Common myeloid progenitor, CD34-positive (primary cell): ENCODE data around the gene TRIM75. TPM values are rescaled to one million over a fixed set of nuclear protein-coding genes. Genes with fewer than 3 reads are reported as not detected.

Experiments used
- CTCF ChIA-PET: fragments of 350-600 bp; sonication (Branson Sonifier 250); formaldehyde crosslinking; loops from one replicate; lab custom pipeline; 2021; ENCODE audit warnings: antibody characterized with exemption; lab: Charles Lee
- POLR2A ChIA-PET: fragments of 350-600 bp; sonication (Branson Sonifier 250); formaldehyde crosslinking; loops from one replicate; lab custom pipeline; 2021; ENCODE audit warnings: antibody characterized with exemption; lab: Charles Lee
- DNase-seq, 3 donors: peaks; one replicate each; pipeline versions ENCODE4 v3.0.0 to v3.0.0-alpha.2; 2013
- H3K27ac ChIP-seq, 2 experiments: 1 replicate in 1 of 2; 2 replicates in 1 of 2; pipeline ENCODE4 v1.7.0; 2013; ENCODE audit warnings: inconsistent platforms in 2 of 2, low read length in 2 of 2, mild to moderate bottlenecking in 2 of 2, low read depth in 1 of 2, moderate library complexity in 1 of 2; ENCODE audit not compliant: severe bottlenecking in 2 of 2, insufficient read depth in 1 of 2, poor library complexity in 1 of 2
- H3K27me3 ChIP-seq, 5 experiments: replicated peaks in 2 of 5; 1 replicate in 3 of 5; 2 replicates in 2 of 5; pipeline versions ENCODE4 v1.6.1 to v1.7.0; 2013; ENCODE audit warnings: low read length in 4 of 5, mild to moderate bottlenecking in 2 of 5, moderate library complexity in 2 of 5, inconsistent platforms in 1 of 5; ENCODE audit not compliant: insufficient read depth in 5 of 5, control insufficient read depth in 4 of 5
- H3K36me3 ChIP-seq, 4 experiments: 1 replicate in 2 of 4; 2 replicates in 2 of 4; pipeline versions ENCODE4 v1.6.1 to v1.7.0; 2013; ENCODE audit warnings: low read length in 3 of 4, control low read depth in 1 of 4, mild to moderate bottlenecking in 1 of 4; ENCODE audit not compliant: control insufficient read depth in 4 of 4, insufficient read depth in 4 of 4
- H3K4me1 ChIP-seq, 4 experiments: 1 replicate in 3 of 4; 2 replicates in 1 of 4; pipeline versions ENCODE4 v1.6.1 to v1.7.1; 2013; ENCODE audit warnings: low read length in 3 of 4, mild to moderate bottlenecking in 3 of 4, control low read depth in 1 of 4, inconsistent platforms in 1 of 4, moderate library complexity in 1 of 4; ENCODE audit not compliant: control insufficient read depth in 4 of 4, insufficient read depth in 4 of 4; ENCODE audit errors: control extremely low read depth in 1 of 4
- H3K4me3 ChIP-seq, 7 experiments: 1 replicate in 4 of 7; 2 replicates in 3 of 7; pipeline versions ENCODE4 v1.5.1 to v1.7.0; 2013; ENCODE audit warnings: mild to moderate bottlenecking in 7 of 7, low read length in 6 of 7, moderate library complexity in 6 of 7, inconsistent platforms in 2 of 7, low read depth in 2 of 7, control low read depth in 1 of 7; ENCODE audit not compliant: insufficient read depth in 4 of 7, control insufficient read depth in 1 of 7; ENCODE audit errors: extremely low read depth in 1 of 7
- H3K9me3 ChIP-seq, 5 experiments: 1 replicate in 4 of 5; 2 replicates in 1 of 5; pipeline versions ENCODE4 v1.6.1 to v1.7.1; 2013; ENCODE audit warnings: low read length in 4 of 5, mild to moderate bottlenecking in 2 of 5, inconsistent platforms in 1 of 5, low read depth in 1 of 5, moderate library complexity in 1 of 5; ENCODE audit not compliant: control insufficient read depth in 4 of 5, insufficient read depth in 2 of 5; ENCODE audit errors: control extremely low read depth in 1 of 5
- WGBS: methylation state at CpG from one replicate; pipeline ENCODE4 v1.1.5; 2013; ENCODE audit not compliant: insufficient coverage; 5-methylcytosine and 5-hydroxymethylcytosine counted together
- polyA plus RNA-seq: library from polyadenylated mRNA; unstranded; fragments of 120-200 nt; gene quantifications from one replicate; pipeline ENCODE4 v1.2.1, GENCODE V29; 2013

Gene TRIM75
- polyA plus RNA-seq: 0.03 TPM

DNA sequence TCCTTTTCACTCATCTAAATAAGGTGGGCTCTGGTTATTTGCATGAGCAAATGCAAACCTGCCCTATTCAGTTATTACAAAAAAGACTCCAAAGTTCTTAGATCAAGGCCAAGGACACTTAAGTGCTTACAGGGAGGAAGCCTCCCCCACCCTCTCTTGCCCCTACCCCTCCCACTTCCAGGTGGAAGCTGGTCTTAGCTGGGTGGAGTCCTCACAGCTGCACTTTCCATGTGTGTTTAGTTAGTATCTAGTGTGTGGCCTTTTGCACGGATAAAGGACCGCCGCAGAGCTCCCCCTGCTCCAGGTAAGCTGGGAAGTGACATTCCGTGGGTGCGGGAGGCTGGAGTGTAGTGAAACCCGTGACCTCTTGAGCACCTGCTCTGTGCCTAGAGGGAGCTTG is at the start of gene TRIM75:
Gene TRIM75 (plus strand): TSS at position 222 of the 400 bp plus-strand sequence. CDS start 5,282 bp downstream, outside the sequence.
- no peaks in the 10 kb centered on the region for H3K27me3 ChIP-seq
- CTCF ChIA-PET: interaction anchor here (0.5 kb wide), 1 partner anchor 43 kb away, joined by 3 read pairs; no protein-coding TSS in a partner anchor
- no peak within 1 kb of the TSS for H3K27ac ChIP-seq
- DNase-seq: no peak
- WGBS: 80% methylated on average over 6 of the region's 6 CpGs
- H3K4me3 ChIP-seq: no peak within 1 kb of the TSS
- POLR2A ChIA-PET: no interaction called here
- H3K4me1 ChIP-seq: no peaks in the 10 kb centered on the region
- no peaks in the 10 kb centered on the region for H3K36me3 ChIP-seq
- H3K9me3 ChIP-seq: no peaks in the 10 kb centered on the region

DNA sequence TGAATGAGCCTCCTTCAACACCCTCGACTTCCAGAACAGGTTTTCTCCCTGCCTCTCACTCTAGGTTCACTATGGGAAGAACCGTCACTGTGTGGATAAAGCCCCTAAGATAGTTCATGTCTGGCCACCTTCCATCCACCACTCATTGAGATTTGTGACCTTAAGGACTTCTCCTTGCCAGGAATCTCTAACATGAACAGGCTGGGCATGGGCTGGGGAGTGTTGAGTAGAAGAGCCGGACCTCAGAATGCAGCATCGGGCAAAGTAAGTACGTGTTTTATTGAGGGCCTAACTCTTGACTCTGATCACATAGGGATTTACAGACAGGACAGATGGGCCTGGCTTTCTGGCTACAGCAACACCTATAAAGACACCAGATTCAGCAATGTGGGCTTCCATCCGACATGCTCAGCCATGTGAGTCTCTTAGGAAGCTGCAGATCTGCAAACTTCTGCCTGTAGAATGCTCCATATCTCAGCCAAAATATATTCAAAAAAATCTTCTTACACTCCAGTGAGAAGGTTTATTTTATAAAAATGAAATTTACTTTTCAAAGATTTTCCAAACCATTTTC is 48.2 kb upstream of the TRIM75 start:
- POLR2A ChIA-PET: no interaction called here
- DNase-seq: no peak

DNA sequence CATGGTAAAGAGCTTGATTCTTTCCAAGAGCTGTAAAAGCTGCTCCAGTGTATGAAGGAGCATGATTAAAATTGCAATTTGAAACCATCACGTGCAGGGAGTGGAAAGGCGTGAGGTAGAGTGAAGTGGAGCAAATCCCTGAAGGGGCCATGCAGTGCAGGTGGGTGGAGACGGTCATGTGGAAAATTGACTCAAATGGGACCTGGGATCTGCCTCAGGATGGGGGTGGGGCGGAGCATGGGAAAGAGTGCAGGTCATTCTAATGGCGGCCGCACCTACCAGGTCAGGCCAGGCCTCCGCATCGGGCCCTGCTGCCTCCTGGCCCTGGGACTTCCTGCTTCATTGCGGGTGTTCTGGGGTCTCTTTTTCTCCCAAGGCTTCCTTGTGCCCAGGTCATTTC is 47.2 kb upstream of the TRIM75 start:
- Histone ChIP-seq H3K4me3 (no peak overlapping the region), H3K36me3 (no peaks in the 10 kb centered on the region), H3K9me3 (no peaks in the 10 kb centered on the region), H3K4me1 (no peaks in the 10 kb centered on the region), H3K27ac (no peak overlapping the region), H3K27me3 (peaks cover 0 to 5% (median 0%) of the 10 kb centered on the region in 5 experiments)
- WGBS: 97% methylated on average over 9 of the region's 9 CpGs
- ChIA-PET CTCF (no interaction called here), POLR2A (no interaction called here)
- DNase-seq: no peak

More for the DNA sequence above, 48.2 kb upstream of the TRIM75 start:
- no peak overlapping the region for H3K4me3 ChIP-seq
- CTCF ChIA-PET: no interaction called here
- no peaks in the 10 kb centered on the region for H3K36me3 ChIP-seq
- H3K4me1 ChIP-seq: no peaks in the 10 kb centered on the region
- H3K27ac ChIP-seq: no peak overlapping the region
- WGBS: 97% methylated on average over 4 of the region's 6 CpGs
- H3K9me3 ChIP-seq: no peaks in the 10 kb centered on the region
- peaks cover 0 to 5% (median 0%) of the 10 kb centered on the region in 5 experiments for H3K27me3 ChIP-seq

DNA sequence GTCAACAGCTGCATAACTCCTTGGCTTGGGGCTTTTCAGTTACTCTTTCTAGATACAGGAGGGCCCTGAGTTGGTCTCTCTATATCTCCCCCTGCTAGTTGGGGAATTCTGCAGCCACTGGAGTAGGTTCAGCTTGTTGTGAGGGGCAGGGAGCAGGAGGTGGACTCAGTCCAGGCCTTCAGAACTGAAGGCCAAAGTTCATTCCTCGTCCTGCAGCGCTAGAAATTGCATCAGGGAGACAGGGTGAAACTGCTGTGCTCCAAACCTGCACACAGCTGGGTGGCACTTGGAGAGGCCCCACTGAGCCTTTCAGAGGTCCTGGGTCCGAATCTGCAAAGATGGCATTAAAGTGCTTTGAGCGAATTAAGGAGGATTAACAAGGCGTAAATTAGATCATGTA is 46.8 kb upstream of the TRIM75 start:
- Histone ChIP-seq H3K36me3 (no peaks in the 10 kb centered on the region), H3K27ac (no peak overlapping the region), H3K4me3 (no peak overlapping the region), H3K27me3 (peaks cover 0 to 5% (median 0%) of the 10 kb centered on the region in 5 experiments), H3K4me1 (no peaks in the 10 kb centered on the region), H3K9me3 (no peaks in the 10 kb centered on the region)
- ChIA-PET POLR2A (no interaction called here), CTCF (no interaction called here)
- 98% methylated on average over 4 of the region's 5 CpGs for WGBS
- no peak for DNase-seq

DNA sequence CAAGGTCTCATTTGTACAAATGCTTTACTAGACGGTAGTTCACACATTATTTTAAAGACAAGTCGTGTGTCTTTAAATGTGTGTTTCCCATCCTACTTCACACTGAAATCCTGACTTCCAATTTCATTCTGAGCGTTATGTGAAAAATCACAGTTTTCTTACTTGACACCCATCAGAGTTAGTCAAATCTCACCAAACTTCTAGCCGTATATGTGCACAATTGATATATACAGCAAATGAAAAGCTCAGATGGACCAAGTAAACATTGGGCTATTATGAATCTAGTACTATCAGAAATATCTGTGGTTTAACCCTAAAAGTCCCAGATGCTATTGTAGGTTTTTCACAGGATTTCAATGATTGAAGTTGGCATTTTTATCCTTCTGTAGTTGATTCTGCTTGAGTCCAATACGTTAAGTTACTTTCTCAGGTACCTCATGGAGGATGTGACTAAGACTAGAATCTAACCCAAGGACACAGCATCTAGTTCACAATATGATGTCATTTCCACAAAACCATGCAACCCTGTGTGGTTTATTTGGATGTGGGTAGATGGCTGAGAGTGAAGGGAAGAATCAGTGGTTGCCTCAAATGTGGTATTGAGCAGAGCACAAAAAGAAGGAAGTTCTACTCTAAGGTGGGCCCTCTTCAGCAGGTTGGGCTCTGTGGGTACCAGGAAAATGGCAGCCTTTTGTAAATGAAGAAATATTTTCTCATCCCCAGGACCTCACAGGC is 44.0 kb upstream of the TRIM75 start:
- H3K27ac ChIP-seq: no peak overlapping the region
- 97% methylated on average over 3 of the region's 5 CpGs for WGBS
- ChIA-PET POLR2A (no interaction called here), CTCF (interaction anchor here (0.6 kb wide), 1 partner anchor 274 kb away, joined by 3 read pairs; no protein-coding TSS in a partner anchor)
- H3K4me3 ChIP-seq: no peak overlapping the region
- no peaks in the 10 kb centered on the region for H3K36me3 ChIP-seq
- H3K27me3 ChIP-seq: peaks cover 0 to 5% (median 0%) of the 10 kb centered on the region in 5 experiments
- H3K9me3 ChIP-seq: no peaks in the 10 kb centered on the region
- H3K4me1 ChIP-seq: no peaks in the 10 kb centered on the region
- DNase-seq: no peak

DNA sequence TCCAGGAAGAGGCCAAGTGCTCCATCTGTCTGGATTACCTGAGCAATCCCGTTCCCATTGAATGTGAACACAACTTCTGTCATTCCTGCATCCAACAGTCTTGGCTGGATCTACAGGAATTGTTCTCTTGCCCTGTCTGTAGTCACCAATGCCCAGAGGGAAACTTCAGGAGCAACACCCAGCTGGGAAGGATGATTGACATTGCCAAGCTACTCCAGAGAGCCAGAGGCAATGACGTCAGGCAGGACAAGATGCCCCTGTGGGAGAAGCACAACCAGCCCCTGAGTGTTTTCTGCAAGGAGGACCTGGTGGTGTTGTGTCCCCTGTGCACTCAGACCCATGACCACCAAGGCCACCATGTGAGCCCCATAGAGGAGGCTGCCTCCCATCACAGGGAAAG is 43.2 kb upstream of the TRIM75 start:
- no peaks in the 10 kb centered on the region for H3K4me1 ChIP-seq
- WGBS: 91% methylated on average over 2 of the region's 2 CpGs
- CTCF ChIA-PET: interaction anchor here (0.6 kb wide), 1 partner anchor 275 kb away, joined by 3 read pairs; no protein-coding TSS in a partner anchor
- peaks cover 0 to 3% (median 0%) of the 10 kb centered on the region in 5 experiments for H3K27me3 ChIP-seq
- H3K4me3 ChIP-seq: no peak overlapping the region
- H3K36me3 ChIP-seq: no peaks in the 10 kb centered on the region
- no peak overlapping the region for H3K27ac ChIP-seq
- DNase-seq: no peak
- POLR2A ChIA-PET: no interaction called here
- no peaks in the 10 kb centered on the region for H3K9me3 ChIP-seq

DNA sequence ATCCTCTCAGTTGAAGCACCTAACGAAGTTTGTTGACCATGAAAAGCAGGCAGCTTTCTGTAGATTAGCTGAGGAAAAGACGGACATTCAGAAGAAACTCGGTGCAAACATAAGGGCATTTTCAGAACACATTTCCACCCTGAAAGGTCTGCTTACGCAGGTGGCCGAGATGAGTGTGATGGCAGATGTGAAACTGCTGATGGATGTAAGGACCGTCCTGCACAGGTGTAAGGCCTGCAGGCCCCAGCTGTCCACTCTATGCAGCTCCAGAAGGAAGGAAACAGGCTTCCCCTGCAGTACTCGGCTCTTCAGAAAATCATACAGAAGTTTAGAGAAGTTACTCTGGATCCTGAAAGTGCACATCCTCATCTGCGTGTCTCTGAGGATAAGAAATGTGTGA is 42.7 kb upstream of the TRIM75 start:
- Histone ChIP-seq H3K4me3 (no peak overlapping the region), H3K27me3 (peaks cover 0 to 3% (median 0%) of the 10 kb centered on the region in 5 experiments), H3K27ac (no peak overlapping the region), H3K4me1 (no peaks in the 10 kb centered on the region), H3K36me3 (no peaks in the 10 kb centered on the region), H3K9me3 (no peaks in the 10 kb centered on the region)
- no peak for DNase-seq
- ChIA-PET POLR2A (no interaction called here), CTCF (no interaction called here)
- WGBS: 82% methylated on average over 8 of the region's 8 CpGs
